SU-DHL-6 (cell line): ENCODE measurements around the gene ACTRT3.

ENCODE experiments used
- H2AFZ ChIP-seq: fragments of 200-600 bp; sonication (generic); 2 replicates; pipeline ENCODE4 v1.6.1; 2014; ENCODE audit warnings: low read depth, mild to moderate bottlenecking, moderate library complexity, mixed read lengths, antibody characterized with exemption, low read length; ENCODE audit not compliant: severe bottlenecking
- H3F3A ChIP-seq: fragments of 200-600 bp; shearing (Covaris generic); 2 replicates; pipeline ENCODE4 v1.6.0; 2016; ENCODE audit warnings: antibody characterized with exemption, mild to moderate bottlenecking; ENCODE audit not compliant: insufficient read depth
- H3K27ac ChIP-seq: fragments of 200-600 bp; sonication (generic); 2 replicates; pipeline ENCODE4 v1.5.1; 2016; ENCODE audit warnings: low read depth, mild to moderate bottlenecking, low read length, moderate library complexity, mixed read lengths
- H3K27me3 ChIP-seq: fragments of 200-600 bp; sonication (generic), shearing (Covaris generic); 2 replicates; pipeline ENCODE4 v1.6.0; 2014; ENCODE audit warnings: mild to moderate bottlenecking, low read length
- H3K36me3 ChIP-seq: fragments of 200-600 bp; sonication (generic); 2 replicates; pipeline ENCODE4 v1.6.1; 2014; ENCODE audit warnings: mild to moderate bottlenecking, low read length, mixed read lengths
- H3K4me2 ChIP-seq: fragments of 300-600, 200-600 bp; shearing (Covaris generic), sonication (generic); 2 replicates; pipeline ENCODE4 v1.6.0; 2014; ENCODE audit warnings: low read length, low read depth, mild to moderate bottlenecking; ENCODE audit not compliant: poor library complexity, severe bottlenecking
- H3K4me3 ChIP-seq: fragments of 200-600 bp; sonication (generic); 2 replicates; pipeline ENCODE4 v1.5.1; 2014; ENCODE audit warnings: antibody characterized with exemption, low read length, mild to moderate bottlenecking, mixed read lengths; ENCODE audit not compliant: insufficient read depth, poor library complexity, severe bottlenecking
- H3K79me2 ChIP-seq: fragments of 200-600 bp; sonication (generic); 2 replicates; pipeline ENCODE4 v1.6.1; 2014; ENCODE audit warnings: mild to moderate bottlenecking, low read length, moderate library complexity; ENCODE audit not compliant: insufficient read depth
- H3K9ac ChIP-seq: fragments of 200-600 bp; sonication (generic); 2 replicates; pipeline ENCODE4 v1.7.0; 2014; ENCODE audit warnings: mild to moderate bottlenecking, low read length
- H3K9me2 ChIP-seq: fragments of 200-600 bp; sonication (generic); replicated peaks from 2 replicates; pipeline ENCODE4 v1.6.1; 2014; ENCODE audit warnings: low read length; ENCODE audit not compliant: insufficient read depth
- H3K9me3 ChIP-seq: fragments of 200-600 bp; sonication (generic); 2 replicates; pipeline ENCODE4 v1.6.1; 2014; ENCODE audit warnings: low read length, mixed read lengths; ENCODE audit not compliant: insufficient read depth
- H4K20me1 ChIP-seq: fragments of 200-600 bp; sonication (generic); 2 replicates; pipeline ENCODE4 v1.6.1; 2014; ENCODE audit warnings: low read depth, mild to moderate bottlenecking, antibody characterized with exemption, low read length, moderate library complexity, mixed read lengths
- EZH2phosphoT487 ChIP-seq: fragments of 200-600 bp; sonication (generic), shearing (Covaris generic); conservative IDR thresholded peaks from 2 replicates; pipeline ENCODE4 v1.6.1; 2018; ENCODE audit warnings: mild to moderate bottlenecking, antibody characterized with exemption, low read length, moderate library complexity, mixed read lengths
- TF ChIP-seq, protein P1 (sequence below): fragments of 200-600 bp; sonication (generic); IDR thresholded peaks from one replicate; pipeline ENCODE4 v1.5.1; 2017; ENCODE audit warnings: antibody characterized with exemption, mild to moderate bottlenecking, low read length, moderate library complexity; ENCODE audit not compliant: insufficient read depth, poor library complexity, severe bottlenecking

The ACTRT3 gene

DNA sequence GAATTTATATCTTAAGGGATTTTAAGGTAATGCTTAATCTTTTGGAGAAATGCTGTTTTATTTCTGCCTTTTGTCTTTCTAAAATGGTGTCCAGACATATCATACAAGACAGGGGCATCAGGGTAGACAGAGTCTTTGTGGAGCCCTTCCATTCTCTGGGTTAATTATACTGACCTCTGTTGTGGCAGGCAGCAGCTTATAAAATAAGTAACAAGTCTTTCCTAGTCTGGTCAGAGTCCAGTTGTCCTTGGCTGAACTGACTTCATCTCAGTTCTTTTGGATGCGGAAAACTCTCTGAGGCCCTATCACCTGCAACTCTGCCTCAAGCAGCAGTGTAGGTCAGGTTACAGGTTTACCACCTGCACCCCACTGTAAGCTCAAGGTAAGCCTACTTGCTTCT is 23.0 kb upstream of the ACTRT3 start:
- no peak overlapping the region for H3K4me3 ChIP-seq
- H3K4me2 ChIP-seq, result no peak overlapping the region
- peaks cover 22% of the 10 kb centered on the region for H3K36me3 ChIP-seq
- no peaks in the 10 kb centered on the region for H3K27me3 ChIP-seq
- H3K79me2 ChIP-seq, result no peaks in the 10 kb centered on the region
- H3K9ac ChIP-seq, result no peak overlapping the region
- no peaks in the 10 kb centered on the region for H3K9me2 ChIP-seq
- H3K27ac ChIP-seq, result no peak overlapping the region
- H4K20me1 ChIP-seq, result no peaks in the 10 kb centered on the region
- H2AFZ ChIP-seq, result no peak overlapping the region
- H3F3A ChIP-seq, result 0 out of 2 replicates have a peak, but pooled peaks cover 6% of the 10 kb centered on the region
- TF ChIP-seq, protein P1, sequence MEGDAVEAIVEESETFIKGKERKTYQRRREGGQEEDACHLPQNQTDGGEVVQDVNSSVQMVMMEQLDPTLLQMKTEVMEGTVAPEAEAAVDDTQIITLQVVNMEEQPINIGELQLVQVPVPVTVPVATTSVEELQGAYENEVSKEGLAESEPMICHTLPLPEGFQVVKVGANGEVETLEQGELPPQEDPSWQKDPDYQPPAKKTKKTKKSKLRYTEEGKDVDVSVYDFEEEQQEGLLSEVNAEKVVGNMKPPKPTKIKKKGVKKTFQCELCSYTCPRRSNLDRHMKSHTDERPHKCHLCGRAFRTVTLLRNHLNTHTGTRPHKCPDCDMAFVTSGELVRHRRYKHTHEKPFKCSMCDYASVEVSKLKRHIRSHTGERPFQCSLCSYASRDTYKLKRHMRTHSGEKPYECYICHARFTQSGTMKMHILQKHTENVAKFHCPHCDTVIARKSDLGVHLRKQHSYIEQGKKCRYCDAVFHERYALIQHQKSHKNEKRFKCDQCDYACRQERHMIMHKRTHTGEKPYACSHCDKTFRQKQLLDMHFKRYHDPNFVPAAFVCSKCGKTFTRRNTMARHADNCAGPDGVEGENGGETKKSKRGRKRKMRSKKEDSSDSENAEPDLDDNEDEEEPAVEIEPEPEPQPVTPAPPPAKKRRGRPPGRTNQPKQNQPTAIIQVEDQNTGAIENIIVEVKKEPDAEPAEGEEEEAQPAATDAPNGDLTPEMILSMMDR, result no peak
- TF ChIP-seq EZH2phosphoT487, result no peak
- H3K9me3 ChIP-seq, result no peaks in the 10 kb centered on the region

DNA sequence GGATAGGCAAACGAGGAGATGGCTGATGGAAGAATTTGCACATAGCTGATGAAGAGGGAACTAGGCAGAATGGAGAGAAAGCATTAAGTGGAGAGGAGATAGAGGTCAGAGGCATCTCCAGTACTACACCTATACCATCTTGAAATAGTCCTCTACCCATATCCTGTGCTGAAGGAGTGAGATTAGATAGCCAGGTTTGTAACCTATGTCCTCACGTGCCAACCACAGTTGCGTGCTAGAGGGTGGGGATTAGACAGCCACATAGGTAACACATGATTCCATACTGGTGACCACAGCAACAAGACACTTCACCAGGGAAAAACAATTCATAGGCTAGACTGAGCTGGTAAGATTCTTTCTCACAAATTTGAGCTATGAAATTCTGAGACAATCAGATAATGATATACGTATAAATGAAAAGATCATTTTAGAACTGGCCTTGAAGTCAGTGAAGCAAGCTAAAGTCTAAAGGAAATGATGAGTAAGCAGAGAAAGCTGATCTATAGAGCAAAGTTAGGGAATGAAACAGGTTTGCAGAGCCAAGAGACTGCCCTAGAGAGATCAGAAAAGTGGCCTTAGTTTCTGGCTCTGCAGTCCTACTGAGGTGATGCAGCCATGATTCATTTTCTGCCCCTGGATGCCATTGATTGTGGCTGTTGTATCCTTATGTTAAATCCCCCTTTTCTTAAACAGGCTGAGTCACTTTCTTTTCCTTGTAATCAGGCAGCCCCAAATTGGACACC is 21.5 kb upstream of the ACTRT3 start:
- Histone ChIP-seq H3K9ac (no peak overlapping the region), H3K4me3 (no peak overlapping the region), H3K4me2 (no peak overlapping the region), H3K79me2 (no peaks in the 10 kb centered on the region), H3K9me2 (no peaks in the 10 kb centered on the region), H4K20me1 (no peaks in the 10 kb centered on the region), H3K36me3 (peaks cover 36% of the 10 kb centered on the region), H3K9me3 (no peaks in the 10 kb centered on the region), H2AFZ (no peak overlapping the region), H3K27me3 (no peaks in the 10 kb centered on the region), H3F3A (peaks cover 7% of the 10 kb centered on the region; the same call in 1 of the 2 replicates), H3K27ac (no peak overlapping the region)
- no peak for TF ChIP-seq EZH2phosphoT487
- TF ChIP-seq, protein P1, result no peak

GRCh38 chr3:169790219-169790618 is 20.9 kb upstream of the ACTRT3 start:
- no peaks in the 10 kb centered on the region for H3K79me2 ChIP-seq
- peaks cover 13% of the 10 kb centered on the region; the same call in 1 of the 2 replicates for H3F3A ChIP-seq
- H3K9me3 ChIP-seq, result no peaks in the 10 kb centered on the region
- no peak overlapping the region for H3K9ac ChIP-seq
- TF ChIP-seq, protein P1, result no peak
- no peak for TF ChIP-seq EZH2phosphoT487
- H4K20me1 ChIP-seq, result no peaks in the 10 kb centered on the region
- H3K27ac ChIP-seq, result no peak overlapping the region
- no peak overlapping the region for H2AFZ ChIP-seq
- H3K27me3 ChIP-seq, result no peaks in the 10 kb centered on the region
- H3K36me3 ChIP-seq, result peaks cover 43% of the 10 kb centered on the region
- no peaks in the 10 kb centered on the region for H3K9me2 ChIP-seq
- H3K4me3 ChIP-seq, result no peak overlapping the region
- no peak overlapping the region for H3K4me2 ChIP-seq
